NCI-H82 treated with DMSO at 0.1 percent for 48 hours (cell line): ENCODE measurements around the gene CNIH2.

Experiments used
- DNase-seq: peaks from one replicate; lab custom pipeline; 2025; ENCODE audit not compliant: unreplicated experiment; lab: John Stamatoyannopoulos, UW

Gene CNIH2

GRCh38 chr11:66259225-66259624 is 18.8 kb upstream of the CNIH2 start:
- DNase-seq: no peak

GRCh38 chr11:66259956-66260355 is 18.0 kb upstream of the CNIH2 start:
- no peak for DNase-seq

DNA sequence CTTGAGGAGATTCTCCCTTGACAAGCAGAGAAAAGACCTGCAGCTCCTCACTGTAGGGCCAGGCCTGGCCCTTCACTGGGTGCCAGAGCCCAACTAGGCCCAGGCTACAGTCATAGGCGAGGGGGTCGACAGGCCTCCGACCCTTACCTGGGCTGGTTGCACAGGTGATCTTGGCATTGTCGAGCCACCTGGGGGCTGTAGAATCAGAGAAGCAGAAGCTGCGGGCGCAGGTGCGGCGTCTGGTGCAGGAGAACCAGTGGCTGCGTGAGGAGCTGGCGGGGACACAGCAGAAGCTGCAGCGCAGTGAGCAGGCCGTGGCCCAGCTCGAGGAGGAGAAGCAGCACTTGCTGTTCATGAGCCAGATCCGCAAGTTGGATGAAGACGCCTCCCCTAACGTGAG is 16.4 kb upstream of the CNIH2 start:
- no peak for DNase-seq

DNA sequence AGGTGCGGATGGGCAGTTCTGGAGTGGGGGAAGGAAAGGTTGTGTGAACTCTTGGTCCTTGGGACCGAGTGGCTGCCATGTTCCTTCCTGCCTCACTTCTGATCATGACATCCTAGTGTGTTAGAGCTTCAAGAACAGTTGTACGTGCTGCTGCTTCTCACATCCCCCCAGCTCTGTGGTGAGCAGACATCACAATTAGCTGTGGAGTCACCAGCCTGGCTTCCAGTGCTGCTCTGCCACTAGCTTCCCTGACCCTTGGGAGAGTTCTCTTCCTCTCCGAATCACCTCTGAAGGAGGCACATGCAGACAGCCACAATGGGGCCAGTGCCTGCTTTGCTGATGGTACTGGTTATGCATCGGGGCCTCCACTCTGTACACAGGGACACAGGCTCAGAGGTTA is 15.8 kb upstream of the CNIH2 start:
- DNase-seq: no peak

- no peak for DNase-seq
Observed at GRCh38 chr11:66262696-66263095, 15.3 kb upstream of the CNIH2 start.

DNA sequence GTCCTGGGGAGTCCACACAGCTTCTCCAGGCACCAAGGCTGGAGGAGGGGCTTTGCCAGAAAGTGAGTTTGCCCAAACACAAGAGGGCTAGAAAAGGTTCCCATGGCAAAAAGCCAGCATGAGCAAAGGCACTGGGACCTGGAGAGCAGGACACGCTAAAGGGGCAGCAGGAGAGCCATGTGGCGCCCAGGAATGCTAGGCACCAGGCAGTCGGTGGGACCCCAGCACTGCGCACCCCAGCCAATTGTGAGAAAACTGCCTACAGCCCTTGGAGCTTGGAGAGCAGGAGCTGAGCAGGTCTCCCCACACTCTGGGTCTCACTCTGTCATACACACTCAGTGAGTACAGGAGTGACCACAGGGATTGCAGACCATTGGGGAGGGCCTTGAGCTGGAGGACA is 14.7 kb upstream of the CNIH2 start:
- DNase-seq: no peak

DNA sequence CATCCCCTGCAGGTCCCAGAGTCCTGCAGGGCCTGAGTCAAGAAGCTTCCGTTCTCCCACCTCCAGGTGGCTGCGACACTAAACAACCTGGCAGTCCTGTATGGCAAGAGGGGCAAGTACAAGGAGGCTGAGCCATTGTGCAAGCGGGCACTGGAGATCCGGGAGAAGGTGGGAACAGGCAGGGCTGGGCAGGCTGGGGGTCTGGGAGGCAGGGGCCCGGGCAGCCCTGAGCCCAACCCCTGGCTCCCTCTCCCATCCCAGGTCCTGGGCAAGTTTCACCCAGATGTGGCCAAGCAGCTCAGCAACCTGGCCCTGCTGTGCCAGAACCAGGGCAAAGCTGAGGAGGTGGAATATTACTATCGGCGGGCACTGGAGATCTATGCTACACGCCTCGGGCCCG is 14.2 kb upstream of the CNIH2 start:
- no peak for DNase-seq

DNA sequence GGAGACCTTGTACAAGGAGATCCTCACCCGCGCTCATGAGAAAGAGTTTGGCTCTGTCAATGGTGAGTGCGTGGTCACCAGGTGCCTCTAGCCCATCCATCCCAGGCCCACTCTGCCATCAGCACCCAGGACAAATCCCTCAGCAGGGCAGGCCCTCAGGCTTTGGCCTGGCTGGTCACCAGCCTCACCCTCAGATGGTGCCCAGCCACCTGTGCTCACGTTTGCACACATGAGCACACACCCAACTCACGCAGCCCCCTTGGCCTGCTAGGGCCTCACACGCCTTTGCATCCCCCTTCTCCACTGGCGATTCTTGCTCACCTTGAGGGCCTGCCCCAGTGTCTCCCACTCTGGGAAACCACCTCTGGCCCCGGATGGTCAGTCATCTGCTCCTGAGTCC is 13.6 kb upstream of the CNIH2 start:
- no peak for DNase-seq

GRCh38 chr11:66264914-66265313 is 13.1 kb upstream of the CNIH2 start:
- no peak for DNase-seq

DNA sequence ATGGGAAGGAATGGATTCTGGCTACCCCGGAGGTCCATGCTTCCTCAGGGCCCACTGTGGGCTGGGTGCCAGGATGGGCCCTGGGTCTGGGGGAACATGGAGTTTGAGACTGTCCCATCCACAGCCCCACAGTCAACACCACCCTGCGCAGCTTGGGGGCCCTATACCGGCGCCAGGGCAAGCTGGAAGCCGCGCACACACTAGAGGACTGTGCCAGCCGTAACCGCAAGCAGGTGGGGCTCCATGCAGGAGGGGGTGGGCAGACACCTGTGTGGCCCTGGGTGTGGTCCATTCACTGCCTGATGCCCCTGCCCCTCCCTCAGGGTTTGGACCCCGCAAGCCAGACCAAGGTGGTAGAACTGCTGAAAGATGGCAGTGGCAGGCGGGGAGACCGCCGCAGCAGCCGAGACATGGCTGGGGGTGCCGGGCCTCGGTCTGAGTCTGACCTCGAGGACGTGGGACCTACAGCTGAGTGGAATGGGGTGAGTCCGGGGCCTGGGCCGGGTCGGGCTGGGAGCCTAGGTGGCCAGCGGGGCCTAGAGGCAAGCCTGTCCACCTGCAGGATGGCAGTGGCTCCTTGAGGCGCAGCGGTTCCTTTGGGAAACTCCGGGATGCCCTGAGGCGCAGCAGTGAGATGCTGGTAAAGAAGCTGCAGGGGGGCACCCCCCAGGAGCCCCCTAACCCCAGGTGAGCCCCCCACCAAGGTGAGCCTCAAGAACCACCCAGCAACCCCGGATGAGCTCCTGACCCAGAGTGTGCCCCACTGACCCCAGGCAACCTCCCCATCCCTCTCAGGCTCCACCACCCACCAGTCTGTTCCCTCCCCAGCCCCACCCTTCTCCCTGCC is 12.2 kb upstream of the CNIH2 start:
- DNase-seq: no peak

- DNase-seq: no peak
Observed at GRCh38 chr11:66266378-66267038, 11.5 kb upstream of the CNIH2 start.

GRCh38 chr11:66267039-66267378 is 11.0 kb upstream of the CNIH2 start:
- no peak for DNase-seq

DNA sequence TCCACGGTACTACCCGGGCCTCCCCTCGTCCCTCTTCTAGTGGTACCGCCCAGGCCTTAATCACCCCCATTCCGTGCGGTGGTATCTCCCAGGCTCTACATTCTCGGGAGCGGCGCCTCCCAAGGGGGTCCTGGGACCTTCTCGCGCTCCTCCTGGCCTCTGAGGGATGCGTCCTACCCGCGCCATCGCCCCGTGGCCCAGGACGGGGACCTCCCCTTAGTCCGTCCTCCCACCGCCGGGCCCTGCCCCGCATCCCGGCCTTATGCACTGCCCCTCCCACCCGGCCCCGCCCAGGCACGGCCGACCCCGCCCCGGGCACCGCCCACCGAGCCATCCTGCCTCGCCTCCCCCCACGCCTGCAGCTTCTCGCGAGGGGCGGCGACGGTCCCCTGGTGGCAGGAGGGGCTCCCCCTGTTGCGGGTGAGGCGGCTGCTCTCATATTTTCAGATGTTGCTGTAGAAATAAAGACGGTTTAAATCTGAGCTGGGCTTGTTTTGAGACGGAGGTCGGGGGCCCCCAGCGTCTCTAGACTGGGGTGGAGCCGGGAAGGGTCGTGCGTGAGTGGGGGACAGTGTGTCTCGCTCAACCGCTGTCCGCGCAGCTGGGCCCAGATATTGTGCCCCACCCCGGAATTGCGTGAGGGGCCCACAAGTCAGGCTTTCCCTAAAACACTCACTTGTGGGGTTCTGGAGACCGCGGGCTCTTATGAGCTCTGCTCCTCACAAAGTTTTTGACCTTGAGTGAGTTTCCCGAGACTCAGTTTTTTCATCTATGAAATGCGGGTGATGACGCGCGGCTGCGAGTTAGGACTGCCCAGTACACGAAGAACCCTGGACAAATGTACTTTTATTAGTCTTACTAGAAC is 10.4 kb upstream of the CNIH2 start:
- peak; percentile 55 for DNase-seq

DNA sequence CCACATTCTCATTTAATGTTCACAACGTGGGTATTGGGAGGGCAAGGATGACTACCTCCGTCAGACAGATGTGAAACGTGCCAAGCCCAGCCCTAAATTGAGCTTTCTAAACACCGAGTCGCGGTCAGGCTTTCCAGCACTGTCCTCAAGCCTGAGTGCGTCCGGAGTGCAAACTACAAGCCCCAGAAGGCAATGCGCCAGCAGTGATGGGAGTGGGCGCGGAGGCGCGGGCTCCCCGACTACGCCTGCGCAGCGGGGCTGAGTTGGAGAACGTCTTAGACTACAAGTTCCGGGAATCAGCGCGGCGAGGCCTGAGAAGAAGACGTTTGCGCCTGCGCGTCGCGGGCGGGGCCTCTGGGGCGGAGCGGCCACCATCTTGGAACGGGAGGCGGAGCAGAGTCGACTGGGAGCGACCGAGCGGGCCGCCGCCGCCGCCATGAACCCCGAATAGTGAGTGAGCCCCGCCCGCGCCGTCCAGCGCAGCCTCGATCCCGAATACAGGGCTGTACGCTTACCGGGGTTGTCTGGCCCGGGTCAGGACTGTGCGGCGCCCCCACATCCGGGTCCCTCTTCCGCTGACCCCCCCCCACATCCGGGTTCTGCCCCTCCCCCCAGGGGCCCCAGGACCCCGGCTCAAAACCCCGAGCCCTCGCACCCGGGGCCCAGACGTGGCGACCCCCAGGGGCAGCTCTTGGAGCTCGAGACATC is 9.6 kb upstream of the CNIH2 start, which contains the start of gene RAB1B:
TSS of gene RAB1B (plus strand) at position 396 of the 708 bp plus-strand sequence. CDS start at position 437, 41 bp downstream.
- peak; percentile 91 for DNase-seq

DNA sequence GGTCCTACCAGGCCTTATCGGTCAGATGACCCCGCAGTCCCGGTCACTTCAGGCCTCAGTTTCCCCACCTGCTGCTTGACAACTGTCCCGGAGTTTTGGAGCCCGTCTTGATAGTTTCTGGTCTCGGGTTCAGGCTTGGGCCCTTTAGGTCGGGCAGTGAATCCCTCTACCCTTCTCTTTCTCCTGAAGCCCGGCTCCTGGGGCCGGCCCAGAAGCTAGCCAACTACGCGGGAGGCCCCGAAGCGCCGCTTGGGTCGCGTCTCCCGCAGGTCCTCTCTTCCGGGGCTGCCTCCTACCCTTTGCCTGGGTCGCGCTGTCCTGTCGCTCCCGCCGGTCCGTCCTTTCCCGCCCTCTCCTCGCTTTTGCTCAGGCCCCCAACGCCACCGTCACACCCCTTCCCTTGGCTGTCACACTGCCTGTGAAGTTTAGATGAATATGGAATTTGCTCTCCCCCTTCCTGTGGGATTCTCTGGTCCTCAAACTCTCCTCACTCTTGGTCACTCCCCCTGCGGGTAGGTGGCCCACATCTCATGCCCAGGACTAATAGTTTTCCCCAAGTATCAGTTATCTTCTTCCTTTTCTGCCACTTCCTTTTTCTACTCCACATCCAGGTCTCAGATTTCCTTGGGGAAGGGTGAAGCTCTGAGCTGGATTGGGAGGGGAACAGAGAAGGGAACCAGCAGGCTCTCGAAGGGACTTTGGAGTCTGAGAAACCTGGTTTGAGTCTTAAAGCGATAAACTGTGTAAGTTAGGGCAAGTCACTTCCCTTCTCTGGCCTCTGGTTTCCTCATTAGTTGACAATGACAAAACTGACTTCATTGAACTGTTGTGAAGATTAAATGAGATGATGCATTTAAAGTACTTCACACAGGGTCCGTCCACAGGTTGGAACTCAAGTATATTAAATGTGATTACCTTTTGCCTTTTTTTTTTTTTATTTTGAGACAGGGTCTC is 8.7 kb upstream of the CNIH2 start:
- no peak for DNase-seq

GRCh38 chr11:66271816-66272215 is 6.2 kb upstream of the CNIH2 start:
- DNase-seq: no peak

GRCh38 chr11:66272596-66272995 is 5.4 kb upstream of the CNIH2 start:
- no peak for DNase-seq

DNA sequence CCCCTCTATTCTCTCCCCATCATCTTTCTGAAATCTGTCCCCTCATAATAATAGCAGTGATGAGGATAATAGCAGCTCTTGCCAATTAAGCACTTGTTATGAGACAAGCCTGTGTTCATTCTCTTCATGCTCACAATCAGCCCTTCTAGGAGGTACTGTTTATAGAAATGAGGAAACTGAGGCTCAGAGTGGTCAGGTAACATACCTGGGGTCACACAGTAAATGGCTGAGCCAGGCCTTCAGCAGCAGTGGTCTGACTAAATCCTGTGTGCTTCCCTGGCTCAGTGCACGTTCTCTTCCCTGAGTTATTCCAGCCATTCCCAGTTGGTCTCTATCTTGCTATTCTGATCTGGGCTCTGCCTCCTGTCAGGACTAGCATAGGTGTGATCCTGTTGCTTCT is 3.8 kb upstream of the CNIH2 start:
- DNase-seq: no peak

DNA sequence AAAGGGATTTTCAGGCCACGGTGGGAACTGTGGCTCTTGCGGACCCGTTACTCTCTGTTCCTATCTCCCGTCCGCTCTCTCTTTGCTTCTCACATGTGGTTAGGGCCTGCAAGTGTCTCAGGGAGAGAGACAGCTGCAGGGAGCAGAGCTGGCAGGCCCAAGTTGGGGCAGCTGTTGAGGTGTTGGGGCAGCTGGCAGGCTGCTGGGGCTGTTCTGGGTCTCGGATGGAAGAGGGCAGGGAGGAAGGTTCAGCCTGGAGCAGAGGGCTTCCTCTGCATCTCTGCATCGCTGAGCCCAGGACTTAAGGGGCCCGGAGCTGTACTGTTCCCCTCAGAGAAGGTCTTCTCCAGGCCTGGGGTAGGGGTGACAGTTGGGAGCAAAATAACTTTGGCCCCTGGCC is 2.6 kb upstream of the CNIH2 start:
- DNase-seq: no peak
